Activated T-cell treated with anti-CD3 and anti-CD28 coated beads, Interleukin-2, amount 50 U/mL, for 4 hours (primary cell): ENCODE results near the gene NTN3. TPM values are rescaled to one million over a fixed set of nuclear protein-coding genes. Genes with fewer than 3 reads are reported as not detected.
"Not testable (repeated sequence)": the region's sequence is repeated elsewhere in the genome, so short reads cannot be mapped to it uniquely, and the experiment has no call there.

Experiments
- ATAC-seq, 2 donors: fragments of 200-7000 bp; cut with Tn5 transposase; one replicate each; pipeline ENCODE4 v1.10.0; 2021
- DNase-seq: peaks from one replicate; pipeline ENCODE4 v3.0.0-alpha.2; 2020
- H3K27me3 Mint-ChIP-seq: one replicate; pipeline ENCODE4 v1.8.0; 2021; ENCODE audit warnings: low read depth, mixed read lengths
- H3K36me3 Mint-ChIP-seq: one replicate; pipeline ENCODE4 v1.8.0; 2022; ENCODE audit warnings: mixed read lengths; ENCODE audit not compliant: insufficient read depth
- H3K4me1 Mint-ChIP-seq: one replicate; pipeline ENCODE4 v1.8.0; 2021; ENCODE audit warnings: low read depth, mixed read lengths
- H3K4me3 Mint-ChIP-seq: one replicate; pipeline ENCODE4 v1.8.0; 2021; ENCODE audit warnings: mild to moderate bottlenecking, moderate library complexity, mixed read lengths
- H3K9me3 Mint-ChIP-seq: one replicate; pipeline ENCODE4 v1.8.0; 2021; ENCODE audit warnings: mixed read lengths
- total RNA-seq, 3 donors: library from RNA; stranded (reverse); gene quantifications; one replicate each; pipeline ENCODE4 v1.2.1, GENCODE V29; 2021

NTN3 gene
- total RNA-seq, 3 donors from 2014 or later = not detected

DNA sequence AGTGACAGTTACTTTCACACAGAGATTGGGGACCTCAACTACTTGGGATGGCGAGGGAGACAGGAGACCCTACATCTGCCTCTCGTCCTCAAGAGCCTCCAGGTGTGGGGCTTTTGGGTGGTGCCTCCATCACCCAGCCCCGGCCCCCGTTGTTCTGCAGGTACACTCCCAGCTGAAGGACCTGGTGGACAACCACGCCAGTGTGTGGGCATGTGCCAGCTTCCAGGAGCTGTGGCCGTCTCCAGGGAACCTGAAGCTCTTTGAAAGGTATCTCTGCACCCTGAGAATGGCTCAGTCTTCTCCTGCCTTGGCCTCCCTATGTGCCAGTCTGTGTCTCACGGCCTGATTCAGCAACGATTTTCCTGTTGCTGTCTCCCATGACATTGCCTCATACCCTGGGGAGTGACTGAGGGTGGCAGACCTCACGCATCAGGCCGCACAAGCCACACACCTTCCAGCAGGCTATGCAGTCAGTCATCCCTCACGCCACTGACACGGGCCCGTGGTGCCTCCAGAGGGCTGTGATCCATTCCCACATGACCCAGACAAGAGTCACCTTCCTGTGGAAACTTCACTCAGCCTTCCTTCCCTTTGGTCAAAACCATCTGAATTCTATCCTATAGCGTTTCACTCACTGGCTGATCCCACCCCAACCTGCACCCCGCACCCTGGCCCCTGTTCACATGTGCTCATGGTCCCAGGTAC is 38.1 kb upstream of the NTN3 start:
- no peak for ATAC-seq
- Mint-ChIP-seq H3K36me3 (peaks cover 7% of the 10 kb centered on the region), H3K4me3 (no peak overlapping the region), H3K9me3 (no peaks in the 10 kb centered on the region), H3K27me3 (no peaks in the 10 kb centered on the region), H3K4me1 (peaks cover 14% of the 10 kb centered on the region)
- no peak for DNase-seq

DNA sequence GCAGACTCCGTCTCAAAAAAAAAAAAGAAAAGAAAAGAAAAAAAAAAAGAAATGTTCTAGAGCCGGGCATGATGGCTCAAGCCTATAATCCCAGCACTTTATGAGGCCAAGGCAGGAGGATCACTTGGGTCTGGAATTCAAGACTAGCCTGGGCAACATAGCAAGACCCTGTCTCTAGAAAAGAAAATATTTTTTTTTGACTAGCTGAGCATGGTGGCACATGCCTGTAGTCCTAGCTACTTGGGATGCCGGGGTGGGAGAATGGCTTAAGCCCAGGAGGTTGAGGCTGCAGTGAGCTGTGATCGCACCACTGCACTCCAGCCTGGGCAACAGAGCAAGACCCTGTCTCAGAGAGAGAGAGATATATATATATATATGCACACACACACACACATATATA is 35.9 kb upstream of the NTN3 start:
- not testable (repeated sequence) for ATAC-seq

DNA sequence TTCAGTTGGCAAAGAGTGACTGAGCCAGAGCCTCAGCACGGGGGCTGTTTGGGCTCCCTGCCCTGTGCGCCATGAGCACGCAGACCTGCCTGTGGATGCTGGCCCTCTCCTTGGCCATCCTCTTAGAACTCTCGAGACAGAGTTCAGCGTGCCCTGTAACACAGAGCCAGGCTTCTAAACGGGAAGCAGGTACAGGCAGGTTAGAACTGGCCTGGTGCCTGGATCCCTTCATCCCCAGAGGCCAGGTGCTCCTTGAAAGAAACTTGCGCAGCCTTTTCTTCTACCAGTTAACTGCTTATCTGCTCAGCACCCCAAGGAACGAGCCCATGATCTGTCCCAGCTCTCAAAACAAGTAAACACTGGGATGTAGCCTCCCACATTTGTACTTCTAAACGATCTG is 35.0 kb upstream of the NTN3 start:
- Mint-ChIP-seq H3K36me3 (peaks cover 11% of the 10 kb centered on the region), H3K4me1 (peaks cover 10% of the 10 kb centered on the region), H3K9me3 (no peaks in the 10 kb centered on the region), H3K27me3 (no peaks in the 10 kb centered on the region), H3K4me3 (no peak overlapping the region)
- no peak for ATAC-seq
- DNase-seq = no peak

More for the DNA sequence above, 35.9 kb upstream of the NTN3 start:
- DNase-seq, H3K27me3 Mint-ChIP-seq, H3K9me3 Mint-ChIP-seq, H3K4me3 Mint-ChIP-seq: not testable (repeated sequence)
- Mint-ChIP-seq H3K4me1 (peaks cover 17% of the 10 kb centered on the region), H3K36me3 (peaks cover 11% of the 10 kb centered on the region)

- no peaks in the 10 kb centered on the region for H3K27me3 Mint-ChIP-seq
- H3K4me1 Mint-ChIP-seq = peaks cover 10% of the 10 kb centered on the region
- no peaks in the 10 kb centered on the region for H3K9me3 Mint-ChIP-seq
- peaks cover 11% of the 10 kb centered on the region for H3K36me3 Mint-ChIP-seq
- ATAC-seq (no peak), DNase-seq (no peak)
- H3K4me3 Mint-ChIP-seq = no peak overlapping the region
Observed at GRCh38 chr16:2437032-2437790, 33.9 kb upstream of the NTN3 start.

DNA sequence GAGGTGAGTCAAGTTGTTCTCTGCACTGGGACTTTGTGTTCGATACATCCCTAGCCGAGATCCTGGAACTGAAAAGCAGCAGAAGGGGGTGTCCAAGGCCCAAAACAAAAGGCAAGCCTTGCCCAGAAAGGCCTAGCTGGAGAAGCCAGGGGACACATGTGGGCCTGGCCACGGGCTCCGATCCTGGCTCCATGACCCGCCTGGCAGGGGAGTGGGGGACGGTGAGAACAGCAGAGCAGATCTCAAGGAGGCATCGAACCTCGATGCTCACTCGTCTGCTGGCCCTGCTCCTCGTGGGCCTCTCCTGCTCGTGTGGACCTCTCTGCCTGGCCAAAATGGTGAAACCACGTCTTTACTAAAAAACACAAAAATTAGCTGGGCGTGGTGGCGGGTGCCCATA is 33.0 kb upstream of the NTN3 start:
- Mint-ChIP-seq H3K4me1 (peaks cover 10% of the 10 kb centered on the region), H3K36me3 (peaks cover 9% of the 10 kb centered on the region), H3K9me3 (no peaks in the 10 kb centered on the region), H3K27me3 (no peaks in the 10 kb centered on the region), H3K4me3 (no peak overlapping the region)
- DNase-seq (no peak), ATAC-seq (no peak)

- peaks cover 7% of the 10 kb centered on the region for H3K36me3 Mint-ChIP-seq
- DNase-seq = no peak
- peaks cover 10% of the 10 kb centered on the region for H3K4me1 Mint-ChIP-seq
- ATAC-seq = no peak
- no peak overlapping the region for H3K4me3 Mint-ChIP-seq
- no peaks in the 10 kb centered on the region for H3K9me3 Mint-ChIP-seq
- no peaks in the 10 kb centered on the region for H3K27me3 Mint-ChIP-seq
Observed at GRCh38 chr16:2439598-2439997, 31.5 kb upstream of the NTN3 start.

GRCh38 chr16:2441143-2441804 is 29.8 kb upstream of the NTN3 start:
- not testable (repeated sequence) for H3K36me3 Mint-ChIP-seq, H3K9me3 Mint-ChIP-seq, H3K27me3 Mint-ChIP-seq, H3K4me3 Mint-ChIP-seq, ATAC-seq, DNase-seq
- peaks cover 10% of the 10 kb centered on the region for H3K4me1 Mint-ChIP-seq

GRCh38 chr16:2443555-2443954 is 27.5 kb upstream of the NTN3 start:
- Mint-ChIP-seq H3K27me3 (no peaks in the 10 kb centered on the region), H3K36me3 (peaks cover 6% of the 10 kb centered on the region), H3K9me3 (no peaks in the 10 kb centered on the region), H3K4me3 (no peak overlapping the region), H3K4me1 (peaks cover 10% of the 10 kb centered on the region)
- no peak for DNase-seq
- no peak for ATAC-seq

DNA sequence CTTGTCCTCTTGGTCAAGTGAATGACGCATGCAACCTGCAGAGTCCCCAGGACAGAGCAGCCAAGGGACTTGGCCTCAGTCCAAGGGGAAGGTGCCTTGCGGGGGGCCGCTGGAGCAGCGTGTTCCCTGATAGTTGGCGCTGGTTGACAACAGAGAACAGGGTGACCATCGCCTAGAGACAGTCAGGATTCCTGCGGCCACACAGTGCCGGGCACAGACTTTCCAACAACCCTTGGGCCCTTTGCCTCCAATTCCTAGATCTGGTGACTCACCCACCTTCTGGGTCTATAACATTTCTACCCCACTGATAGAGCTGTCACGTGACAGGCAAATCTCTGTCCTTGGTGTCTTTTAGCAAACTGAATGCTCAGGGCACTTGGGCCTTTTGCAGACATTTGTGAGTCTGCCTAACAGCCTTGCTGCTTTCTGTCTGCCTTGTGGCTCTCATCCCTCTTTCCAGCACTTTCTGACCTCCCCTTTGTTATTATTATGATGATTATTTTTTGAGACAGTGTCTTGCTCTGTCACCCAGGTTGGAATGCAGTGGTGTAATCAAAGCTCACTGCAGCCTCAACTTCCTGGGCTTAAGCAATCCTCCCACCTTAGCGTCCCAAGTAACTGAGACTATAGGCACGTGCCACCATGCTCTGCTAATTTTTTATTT is 23.0 kb upstream of the NTN3 start:
- Mint-ChIP-seq H3K36me3 (peaks cover 5% of the 10 kb centered on the region), H3K27me3 (no peaks in the 10 kb centered on the region), H3K4me1 (no peaks in the 10 kb centered on the region), H3K4me3 (no peak overlapping the region), H3K9me3 (no peaks in the 10 kb centered on the region)
- no peak for ATAC-seq
- DNase-seq = no peak

GRCh38 chr16:2449118-2449517 is 22.0 kb upstream of the NTN3 start:
- Mint-ChIP-seq H3K27me3 (no peaks in the 10 kb centered on the region), H3K9me3 (no peaks in the 10 kb centered on the region), H3K4me1 (no peaks in the 10 kb centered on the region), H3K36me3 (peaks cover 9% of the 10 kb centered on the region), H3K4me3 (no peak overlapping the region)
- DNase-seq (no peak), ATAC-seq (no peak)

DNA sequence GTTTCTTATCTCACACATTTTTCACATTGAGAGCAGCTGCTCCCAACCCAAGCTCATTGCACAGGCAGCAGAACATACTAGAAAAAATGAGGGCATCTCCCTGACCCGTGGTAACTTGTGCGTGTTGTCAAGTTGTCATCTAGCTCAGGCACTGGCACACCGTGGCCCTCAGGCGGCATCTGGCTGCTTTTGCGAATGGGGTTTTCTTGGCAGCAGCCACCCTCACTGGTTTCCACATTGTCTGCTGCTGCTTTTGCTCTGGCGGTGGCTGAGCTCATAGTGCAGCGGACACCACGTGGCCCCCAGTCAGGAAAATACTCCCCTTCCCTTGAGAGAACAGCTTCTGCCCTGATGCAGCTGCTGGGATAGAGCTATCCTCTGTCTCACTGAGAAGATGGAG is 20.6 kb upstream of the NTN3 start:
- H3K9me3 Mint-ChIP-seq = no peaks in the 10 kb centered on the region
- H3K4me3 Mint-ChIP-seq = no peak overlapping the region
- H3K4me1 Mint-ChIP-seq = no peaks in the 10 kb centered on the region
- peaks cover 9% of the 10 kb centered on the region for H3K36me3 Mint-ChIP-seq
- no peaks in the 10 kb centered on the region for H3K27me3 Mint-ChIP-seq
- no peak for DNase-seq
- no peak for ATAC-seq

- Mint-ChIP-seq H3K36me3 (peaks cover 9% of the 10 kb centered on the region), H3K4me3 (no peak overlapping the region), H3K9me3 (no peaks in the 10 kb centered on the region), H3K27me3 (no peaks in the 10 kb centered on the region), H3K4me1 (no peaks in the 10 kb centered on the region)
- DNase-seq (no peak), ATAC-seq (no peak)
Observed at GRCh38 chr16:2450975-2451381, 20.1 kb upstream of the NTN3 start.

GRCh38 chr16:2451851-2452320 is 19.2 kb upstream of the NTN3 start:
- Mint-ChIP-seq H3K4me1 (no peaks in the 10 kb centered on the region), H3K27me3 (no peaks in the 10 kb centered on the region), H3K4me3 (no peak overlapping the region), H3K9me3 (no peaks in the 10 kb centered on the region), H3K36me3 (peaks cover 7% of the 10 kb centered on the region)
- ATAC-seq (no peak), DNase-seq (no peak)

DNA sequence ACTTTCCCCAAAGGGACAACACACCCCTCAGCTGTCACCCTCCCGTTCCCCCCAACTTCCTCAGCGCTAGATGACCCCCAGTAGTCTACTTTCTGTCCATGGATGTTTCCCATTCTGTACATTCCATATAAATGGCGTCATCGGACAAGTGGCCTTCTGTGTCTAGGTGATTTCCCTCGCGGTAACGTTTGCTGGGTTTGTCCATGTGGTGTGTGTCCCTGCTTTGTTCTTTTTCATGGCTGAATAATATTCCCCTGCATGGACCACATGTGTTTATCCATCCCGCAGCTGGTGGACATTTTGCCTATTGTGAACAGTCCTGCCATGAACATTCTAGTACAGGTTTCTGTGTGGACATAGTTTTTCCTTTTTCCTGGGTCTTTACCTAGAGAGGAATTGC is 18.4 kb upstream of the NTN3 start:
- H3K36me3 Mint-ChIP-seq = peaks cover 7% of the 10 kb centered on the region
- DNase-seq = no peak
- no peak for ATAC-seq
- H3K4me3 Mint-ChIP-seq = no peak overlapping the region
- no peaks in the 10 kb centered on the region for H3K27me3 Mint-ChIP-seq
- H3K4me1 Mint-ChIP-seq = no peaks in the 10 kb centered on the region
- H3K9me3 Mint-ChIP-seq = no peaks in the 10 kb centered on the region
